GM23338 (cell line): ENCODE results near the gene PTPRC. TPM values are rescaled to one million over a fixed set of nuclear protein-coding genes. Genes with fewer than 3 reads are reported as not detected.

Experiments
- ATAC-seq: fragments of 200-7000 bp; cut with Tn5 transposase; 3 replicates; pipeline ENCODE4 v1.9.1; 2020
- DNase-seq: peaks from one replicate; pipeline ENCODE4 v3.0.0-alpha.2; 2015; ENCODE audit warnings: low spot score
- H2AFZ ChIP-seq: fragments of 200-600 bp; sonication (generic); 2 replicates; pipeline ENCODE4 v1.8.0; 2016; ENCODE audit warnings: antibody characterized with exemption, mild to moderate bottlenecking, moderate library complexity
- H3F3A ChIP-seq: fragments of 200-600 bp; sonication (generic); replicated peaks from 2 replicates; pipeline ENCODE4 v1.8.0; 2017; ENCODE audit warnings: antibody characterized with exemption, mixed run types, low read depth
- H3K27ac ChIP-seq: fragments of 200-600 bp; sonication (generic); 2 replicates; pipeline ENCODE4 v1.6.1; 2016; ENCODE audit warnings: low read depth
- H3K27me3 ChIP-seq: fragments of 200-600 bp; sonication (generic); 2 replicates; pipeline ENCODE4 v1.8.0; 2016; ENCODE audit warnings: mild to moderate bottlenecking, mixed run types, moderate library complexity; ENCODE audit not compliant: insufficient read depth
- H3K36me3 ChIP-seq: fragments of 200-600 bp; sonication (generic); 2 replicates; pipeline ENCODE4 v1.8.0; 2016; ENCODE audit warnings: mild to moderate bottlenecking; ENCODE audit not compliant: insufficient read depth
- H3K4me1 ChIP-seq: fragments of 200-600 bp; sonication (generic); 2 replicates; pipeline ENCODE4 v1.8.0; 2016; ENCODE audit warnings: mild to moderate bottlenecking, moderate library complexity; ENCODE audit not compliant: insufficient read depth
- H3K4me2 ChIP-seq: fragments of 200-600 bp; sonication (generic); 2 replicates; pipeline ENCODE4 v1.7.1; 2017; ENCODE audit warnings: mixed run types
- H3K4me3 ChIP-seq: fragments of 200-600 bp; sonication (generic); 2 replicates; pipeline ENCODE4 v1.6.1; 2016; ENCODE audit warnings: mixed run types
- H3K79me2 ChIP-seq: fragments of 200-600 bp; sonication (generic); replicated peaks from 2 replicates; pipeline ENCODE4 v1.8.0; 2017; ENCODE audit warnings: mild to moderate bottlenecking; ENCODE audit not compliant: insufficient read depth
- H3K9me2 ChIP-seq: fragments of 200-600 bp; sonication (generic); 2 replicates; pipeline ENCODE4 v1.8.0; 2017; ENCODE audit not compliant: insufficient read depth
- H4K20me1 ChIP-seq: fragments of 200-600 bp; sonication (generic); replicated peaks from 2 replicates; pipeline ENCODE4 v1.8.0; 2017; ENCODE audit warnings: mild to moderate bottlenecking; ENCODE audit not compliant: insufficient read depth
- H3K27ac Mint-ChIP-seq: 2 replicates; pipeline ENCODE4 v1.8.0; 2020; ENCODE audit warnings: inconsistent platforms, mild to moderate bottlenecking, moderate library complexity, mixed read lengths
- H3K27me3 Mint-ChIP-seq: 3 replicates; pipeline ENCODE4 v1.8.0; 2022; ENCODE audit warnings: low read depth, mild to moderate bottlenecking, moderate library complexity, mixed read lengths, inconsistent platforms; ENCODE audit not compliant: insufficient read depth, poor library complexity
- H3K36me3 Mint-ChIP-seq: 3 replicates; pipeline ENCODE4 v1.8.0; 2021; ENCODE audit warnings: low read depth, mild to moderate bottlenecking, inconsistent platforms, moderate library complexity, mixed read lengths
- H3K4me1 Mint-ChIP-seq: 3 replicates; pipeline ENCODE4 v1.8.0; 2020; ENCODE audit warnings: mild to moderate bottlenecking, inconsistent platforms, mixed read lengths
- H3K4me3 Mint-ChIP-seq: 3 replicates; pipeline ENCODE4 v1.8.0; 2021; ENCODE audit warnings: moderate library complexity, mild to moderate bottlenecking, inconsistent platforms, mixed read lengths
- H3K9me3 Mint-ChIP-seq: 3 replicates; pipeline ENCODE4 v1.8.0; 2020; ENCODE audit warnings: moderate library complexity, mild to moderate bottlenecking, inconsistent platforms, mixed read lengths
- CREB1 ChIP-seq: fragments of 250-450 bp; sonication (Bioruptor Pico); IDR thresholded peaks from 2 replicates; pipeline ENCODE4 v1.5.0; 2020; ENCODE audit warnings: low read depth, mild to moderate bottlenecking, moderate library complexity
- EZH2phosphoT487 ChIP-seq: fragments of 200-600 bp; sonication (generic); IDR thresholded peaks from one replicate; pipeline ENCODE4 v1.8.1; 2018; ENCODE audit warnings: antibody characterized with exemption; ENCODE audit not compliant: unreplicated experiment
- NANOG ChIP-seq: IDR thresholded peaks from 2 replicates; pipeline ENCODE4 v1.6.1; 2016; ENCODE audit warnings: antibody characterized with exemption, borderline replicate concordance
- POLR2AphosphoS5 ChIP-seq: IDR thresholded peaks from 2 replicates; pipeline ENCODE4 v1.6.1; 2016; ENCODE audit warnings: antibody characterized with exemption, low read depth
- STAT1 ChIP-seq: IDR thresholded peaks from one replicate; pipeline ENCODE4 v1.6.1; 2016; ENCODE audit warnings: antibody characterized with exemption; ENCODE audit not compliant: unreplicated experiment
- ZNF114 ChIP-seq: fragments of 250-450 bp; sonication (Bioruptor Pico); IDR thresholded peaks from 2 replicates; pipeline ENCODE4 v1.5.0; 2020; ENCODE audit warnings: mild to moderate bottlenecking, moderate library complexity
- ZNF331 ChIP-seq: fragments of 250-450 bp; sonication (Bioruptor Pico); IDR thresholded peaks from 2 replicates; pipeline ENCODE4 v1.5.0; 2020; ENCODE audit warnings: low read depth, mild to moderate bottlenecking, moderate library complexity
- polyA plus RNA-seq: library from polyadenylated mRNA; unstranded; fragments of >200 nt; fragmentation: Nextera tagmentation; extraction: Ambion mirVana; gene quantifications from 2 replicates; pipeline ENCODE4 v1.2.1, GENCODE V29; 2016
- total RNA-seq: library from RNA; depleted of rRNA; stranded (reverse); fragments of >200 nt; shearing (Covaris generic); gene quantifications from 2 replicates; pipeline ENCODE4 v1.2.3, GENCODE V29; 2014
- TF ChIP-seq, protein P1 (sequence below): IDR thresholded peaks from one replicate; pipeline ENCODE4 v1.6.1; 2018; ENCODE audit warnings: antibody characterized with exemption; ENCODE audit not compliant: unreplicated experiment
- TF ChIP-seq, protein P2 (sequence below), 2 experiments: fragments of 200-600 bp in 1 of 2; sonication (generic) in 1 of 2; conservative IDR thresholded peaks; 2 replicates each; pipeline versions ENCODE4 v1.5.1 to v1.6.1; 2016 to 2017; ENCODE audit warnings: antibody characterized with exemption in 2 of 2, low read depth in 2 of 2, mild to moderate bottlenecking in 2 of 2, moderate library complexity in 1 of 2

PTPRC gene
- total and polyA plus RNA-seq, 2 experiments from 2014 or later, result 0.10 to 0.52 TPM

DNA sequence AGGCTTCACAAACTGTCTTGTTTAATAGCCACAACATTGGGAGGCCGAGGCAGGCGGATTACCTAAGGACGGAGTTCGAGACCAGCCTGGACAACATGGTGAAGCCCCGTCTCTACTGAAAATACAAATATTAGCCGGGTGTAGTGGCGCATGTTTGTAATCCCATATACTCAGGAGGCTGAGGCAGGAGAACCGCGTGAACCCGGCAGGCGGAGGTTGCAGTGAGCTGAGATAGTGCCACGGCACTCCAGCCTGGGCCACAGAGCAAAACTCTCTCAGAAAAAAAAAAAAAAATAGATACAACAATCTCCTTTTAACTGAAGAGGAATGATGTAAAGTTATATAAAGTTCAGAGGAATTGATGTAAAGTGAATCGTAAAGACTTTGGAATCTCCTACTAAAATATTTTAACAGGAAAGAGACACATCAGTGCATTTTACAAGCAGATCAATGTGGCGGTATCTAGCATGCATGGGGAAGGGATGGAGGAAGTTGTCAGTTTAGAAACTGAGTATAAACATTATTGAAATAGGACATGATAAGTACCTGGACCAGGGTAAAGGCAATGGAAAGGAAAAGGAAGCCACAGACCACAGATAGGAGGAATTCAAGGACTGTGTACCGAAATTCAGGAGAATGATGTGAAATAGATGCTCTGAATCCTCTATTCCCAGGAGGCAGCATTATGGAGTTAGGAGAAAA is 41.5 kb downstream of the PTPRC start:
- Histone ChIP-seq H3K79me2 (no peaks in the 10 kb centered on the region), H3K4me2 (no peak overlapping the region), H4K20me1 (no peaks in the 10 kb centered on the region), H2AFZ (no peak overlapping the region), H3K9me2 (no peaks in the 10 kb centered on the region), H3K27me3 (no peaks in the 10 kb centered on the region), H3F3A (no peaks in the 10 kb centered on the region), H3K27ac (no peak overlapping the region), H3K4me1 (peaks cover 8% of the 10 kb centered on the region), H3K36me3 (no peaks in the 10 kb centered on the region), H3K4me3 (no peak overlapping the region)
- H3K4me1 Mint-ChIP-seq, result peaks cover 19% of the 10 kb centered on the region
- H3K27ac Mint-ChIP-seq, result no peak overlapping the region
- H3K4me3 Mint-ChIP-seq, result no peak overlapping the region
- H3K9me3 Mint-ChIP-seq, result no peaks in the 10 kb centered on the region
- no peak for DNase-seq
- no peaks in the 10 kb centered on the region for H3K36me3 Mint-ChIP-seq
- ATAC-seq, result no peak
- TF ChIP-seq STAT1 (no peak), ZNF114 (CRISPR knock-in tag) (no peak), ZNF331 (no peak), EZH2phosphoT487 (no peak), CREB1 (CRISPR knock-in tag) (no peak), POLR2AphosphoS5 (no peak), NANOG (no peak)
- TF ChIP-seq, protein P1, sequence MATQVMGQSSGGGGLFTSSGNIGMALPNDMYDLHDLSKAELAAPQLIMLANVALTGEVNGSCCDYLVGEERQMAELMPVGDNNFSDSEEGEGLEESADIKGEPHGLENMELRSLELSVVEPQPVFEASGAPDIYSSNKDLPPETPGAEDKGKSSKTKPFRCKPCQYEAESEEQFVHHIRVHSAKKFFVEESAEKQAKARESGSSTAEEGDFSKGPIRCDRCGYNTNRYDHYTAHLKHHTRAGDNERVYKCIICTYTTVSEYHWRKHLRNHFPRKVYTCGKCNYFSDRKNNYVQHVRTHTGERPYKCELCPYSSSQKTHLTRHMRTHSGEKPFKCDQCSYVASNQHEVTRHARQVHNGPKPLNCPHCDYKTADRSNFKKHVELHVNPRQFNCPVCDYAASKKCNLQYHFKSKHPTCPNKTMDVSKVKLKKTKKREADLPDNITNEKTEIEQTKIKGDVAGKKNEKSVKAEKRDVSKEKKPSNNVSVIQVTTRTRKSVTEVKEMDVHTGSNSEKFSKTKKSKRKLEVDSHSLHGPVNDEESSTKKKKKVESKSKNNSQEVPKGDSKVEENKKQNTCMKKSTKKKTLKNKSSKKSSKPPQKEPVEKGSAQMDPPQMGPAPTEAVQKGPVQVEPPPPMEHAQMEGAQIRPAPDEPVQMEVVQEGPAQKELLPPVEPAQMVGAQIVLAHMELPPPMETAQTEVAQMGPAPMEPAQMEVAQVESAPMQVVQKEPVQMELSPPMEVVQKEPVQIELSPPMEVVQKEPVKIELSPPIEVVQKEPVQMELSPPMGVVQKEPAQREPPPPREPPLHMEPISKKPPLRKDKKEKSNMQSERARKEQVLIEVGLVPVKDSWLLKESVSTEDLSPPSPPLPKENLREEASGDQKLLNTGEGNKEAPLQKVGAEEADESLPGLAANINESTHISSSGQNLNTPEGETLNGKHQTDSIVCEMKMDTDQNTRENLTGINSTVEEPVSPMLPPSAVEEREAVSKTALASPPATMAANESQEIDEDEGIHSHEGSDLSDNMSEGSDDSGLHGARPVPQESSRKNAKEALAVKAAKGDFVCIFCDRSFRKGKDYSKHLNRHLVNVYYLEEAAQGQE, result no peak
- H3K27me3 Mint-ChIP-seq, result peaks cover 1% of the 10 kb centered on the region

DNA sequence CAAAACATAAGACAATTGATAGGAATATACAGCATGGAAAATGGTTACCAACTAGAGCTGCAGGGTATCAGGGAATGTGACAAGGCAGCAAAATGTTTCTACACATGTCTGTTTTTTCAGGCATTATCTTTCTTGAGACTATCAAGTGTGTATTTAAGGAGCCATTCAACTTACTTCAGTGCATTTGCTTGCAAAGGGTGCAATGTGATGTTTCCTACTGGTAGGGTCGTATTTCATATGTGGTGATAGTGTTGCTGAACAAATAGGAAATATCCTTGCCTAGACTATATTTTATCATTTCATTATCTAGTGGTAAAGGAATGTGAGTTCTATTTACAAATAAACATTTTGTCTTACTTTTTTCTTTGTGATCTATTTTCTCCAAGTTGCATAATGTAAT is 42.4 kb downstream of the PTPRC start:
- peaks cover 8% of the 10 kb centered on the region for H3K4me1 ChIP-seq
- Mint-ChIP-seq H3K27me3 (peaks cover 1% of the 10 kb centered on the region), H3K4me1 (peaks cover 19% of the 10 kb centered on the region), H3K9me3 (no peaks in the 10 kb centered on the region), H3K4me3 (no peak overlapping the region), H3K36me3 (no peaks in the 10 kb centered on the region), H3K27ac (no peak overlapping the region)
- H3K27me3 ChIP-seq, result no peaks in the 10 kb centered on the region
- DNase-seq (no peak), ATAC-seq (no peak)
- H3K4me2 ChIP-seq, result no peak overlapping the region
- no peak overlapping the region for H3K27ac ChIP-seq
- H4K20me1 ChIP-seq, result no peaks in the 10 kb centered on the region
- TF ChIP-seq, protein P2, sequence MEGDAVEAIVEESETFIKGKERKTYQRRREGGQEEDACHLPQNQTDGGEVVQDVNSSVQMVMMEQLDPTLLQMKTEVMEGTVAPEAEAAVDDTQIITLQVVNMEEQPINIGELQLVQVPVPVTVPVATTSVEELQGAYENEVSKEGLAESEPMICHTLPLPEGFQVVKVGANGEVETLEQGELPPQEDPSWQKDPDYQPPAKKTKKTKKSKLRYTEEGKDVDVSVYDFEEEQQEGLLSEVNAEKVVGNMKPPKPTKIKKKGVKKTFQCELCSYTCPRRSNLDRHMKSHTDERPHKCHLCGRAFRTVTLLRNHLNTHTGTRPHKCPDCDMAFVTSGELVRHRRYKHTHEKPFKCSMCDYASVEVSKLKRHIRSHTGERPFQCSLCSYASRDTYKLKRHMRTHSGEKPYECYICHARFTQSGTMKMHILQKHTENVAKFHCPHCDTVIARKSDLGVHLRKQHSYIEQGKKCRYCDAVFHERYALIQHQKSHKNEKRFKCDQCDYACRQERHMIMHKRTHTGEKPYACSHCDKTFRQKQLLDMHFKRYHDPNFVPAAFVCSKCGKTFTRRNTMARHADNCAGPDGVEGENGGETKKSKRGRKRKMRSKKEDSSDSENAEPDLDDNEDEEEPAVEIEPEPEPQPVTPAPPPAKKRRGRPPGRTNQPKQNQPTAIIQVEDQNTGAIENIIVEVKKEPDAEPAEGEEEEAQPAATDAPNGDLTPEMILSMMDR (conservative IDR thresholded peaks at IDR 0.05; ENCODE audit: low read depth in 2 of 2), result no peak
- H2AFZ ChIP-seq, result no peak overlapping the region
- H3K79me2 ChIP-seq, result no peaks in the 10 kb centered on the region
- no peaks in the 10 kb centered on the region for H3K36me3 ChIP-seq
- no peaks in the 10 kb centered on the region for H3F3A ChIP-seq
- no peaks in the 10 kb centered on the region for H3K9me2 ChIP-seq
- H3K4me3 ChIP-seq, result no peak overlapping the region
